Endothelial cell of umbilical vein (primary cell): ENCODE data around the gene CLDN5. TPM values are rescaled to one million over a fixed set of nuclear protein-coding genes. Genes with fewer than 3 reads are reported as not detected.

ENCODE experiments used
- BruUV-seq: library from RNA; stranded (reverse); fragments of 400-500 nt; replicated peaks from 2 replicates; lab custom pipeline; 2021; lab: Mats Ljungman, UMichigan
- CTCF ChIA-PET: fragments of 300-600, 350-600 bp; sonication (Branson Sonifier 250); formaldehyde crosslinking; loops from one replicate; lab custom pipeline; 2021; ENCODE audit warnings: antibody characterized with exemption, inconsistent platforms; lab: Charles Lee
- POLR2A ChIA-PET: fragments of 300-600, 350-600 bp; sonication (Branson Sonifier 250); formaldehyde crosslinking; loops from one replicate; lab custom pipeline; 2021; ENCODE audit warnings: antibody characterized with exemption, inconsistent platforms; lab: Charles Lee
- DNase-seq: peaks from one replicate; pipeline ENCODE4 v3.0.0-alpha.2; 2011; ENCODE audit warnings: low read depth, low spot score
- FAIRE-seq: peaks from 2 replicates; lab custom pipeline; 2011; peaks lifted over from hg19 to GRCh38; lab: Jason Lieb, UNC
- H2AFZ ChIP-seq: 2 replicates; pipeline ENCODE4 v1.6.0; 2012; ENCODE audit warnings: low read depth, low read length, control low read depth, inconsistent platforms
- H3K27ac ChIP-seq: 2 replicates; pipeline ENCODE4 v1.5.1; 2011; ENCODE audit warnings: low read depth, mild to moderate bottlenecking, control low read depth, low read length, moderate library complexity; ENCODE audit not compliant: insufficient read depth
- H3K27me3 ChIP-seq, 2 experiments: 2 replicates each; pipeline versions ENCODE4 v1.6.0 to v1.6.1; 2011; ENCODE audit warnings: low read length in 2 of 2, mixed read lengths in 1 of 2; ENCODE audit not compliant: control insufficient read depth in 2 of 2, insufficient read depth in 2 of 2
- H3K36me3 ChIP-seq, 2 experiments: 2 replicates in 1 of 2; 3 replicates in 1 of 2; pipeline ENCODE4 v1.5.1; 2011; ENCODE audit warnings: low read length in 2 of 2, mild to moderate bottlenecking in 1 of 2, moderate library complexity in 1 of 2; ENCODE audit not compliant: control insufficient read depth in 2 of 2, insufficient read depth in 2 of 2; ENCODE audit errors: extremely low read depth in 1 of 2
- H3K4me1 ChIP-seq: 3 replicates; pipeline ENCODE4 v1.5.1; 2011; ENCODE audit warnings: mild to moderate bottlenecking, low read length; ENCODE audit not compliant: control insufficient read depth, insufficient read depth; ENCODE audit errors: extremely low read depth
- H3K4me2 ChIP-seq: 2 replicates; pipeline ENCODE4 v1.6.1; 2011; ENCODE audit warnings: low read length, control low read depth, mixed read lengths; ENCODE audit not compliant: insufficient read depth
- H3K4me3 ChIP-seq, 3 experiments: fragments of 200-600 bp in 1 of 3; sonication (generic), shearing (Covaris generic) in 1 of 3; replicated peaks in 1 of 3; 2 replicates each; pipeline ENCODE4 v1.5.1; 2011 to 2016; ENCODE audit warnings: control low read depth in 3 of 3, low read length in 3 of 3, mild to moderate bottlenecking in 2 of 3, inconsistent platforms in 1 of 3, low read depth in 1 of 3, moderate library complexity in 1 of 3; ENCODE audit not compliant: insufficient read depth in 1 of 3
- H3K79me2 ChIP-seq: 2 replicates; pipeline ENCODE4 v1.6.0; 2012; ENCODE audit warnings: low read length, inconsistent platforms; ENCODE audit not compliant: control insufficient read depth, insufficient read depth
- H3K9ac ChIP-seq: replicated peaks from 2 replicates; pipeline ENCODE3; 2011; ENCODE audit warnings: low read length, control low read depth; ENCODE audit not compliant: insufficient read depth; ENCODE audit errors: extremely low read depth
- H3K9me1 ChIP-seq: replicated peaks from 3 replicates; pipeline ENCODE4 v1.6.0; 2011; ENCODE audit warnings: mild to moderate bottlenecking, low read length; ENCODE audit not compliant: control insufficient read depth, insufficient read depth; ENCODE audit errors: extremely low read depth
- H3K9me3 ChIP-seq: replicated peaks from 2 replicates; pipeline ENCODE4 v1.5.1; 2012; ENCODE audit warnings: low read length, inconsistent platforms; ENCODE audit not compliant: control insufficient read depth, insufficient read depth
- H4K20me1 ChIP-seq: replicated peaks from 2 replicates; pipeline ENCODE3; 2011; ENCODE audit warnings: mild to moderate bottlenecking, low read length; ENCODE audit not compliant: control insufficient read depth, insufficient read depth; ENCODE audit errors: extremely low read depth
- EZH2 ChIP-seq: IDR thresholded peaks from 2 replicates; pipeline ENCODE4 v1.6.1; 2012; ENCODE audit warnings: borderline replicate concordance, low read depth, mild to moderate bottlenecking, moderate library complexity, low read length, inconsistent platforms; ENCODE audit not compliant: severe bottlenecking
- FOS ChIP-seq: IDR thresholded peaks from 2 replicates; pipeline ENCODE4 v1.6.1; 2011; ENCODE audit warnings: mild to moderate bottlenecking, low read length, moderate library complexity, borderline replicate concordance; ENCODE audit not compliant: insufficient read depth
- GATA2 ChIP-seq: IDR thresholded peaks from 2 replicates; pipeline ENCODE4 v1.7.0; 2011; ENCODE audit warnings: low read depth, mild to moderate bottlenecking, moderate library complexity, mixed read lengths, low read length; ENCODE audit not compliant: insufficient read length, insufficient read depth
- JUN ChIP-seq: IDR thresholded peaks from 2 replicates; pipeline ENCODE4 v1.6.1; 2011; ENCODE audit warnings: borderline replicate concordance, low read depth; ENCODE audit not compliant: insufficient read length, insufficient read depth
- MYC ChIP-seq: IDR thresholded peaks from one replicate; pipeline ENCODE4 v1.6.1; 2011; ENCODE audit warnings: mild to moderate bottlenecking, low read depth, low read length
- POLR2A ChIP-seq: IDR thresholded peaks from 2 replicates; pipeline ENCODE4 v1.6.1; 2012; ENCODE audit warnings: low read depth, mild to moderate bottlenecking, control low read depth, low read length
- POLR2AphosphoS5 ChIP-seq: IDR thresholded peaks from 2 replicates; pipeline ENCODE4 v1.6.1; 2012; ENCODE audit warnings: low read depth, mild to moderate bottlenecking, control low read depth, low read length, moderate library complexity; ENCODE audit not compliant: insufficient read depth
- dilution Hi-C: fragments of 300-500 bp; cut with MboI; formaldehyde crosslinking; loops from one replicate; pipeline ENCODE4 v1.15.0; 2019; ENCODE audit warnings: low sequenced_read_pairs; ENCODE audit not compliant: extremely low pct_ligation_motif_present
- intact Hi-C: fragments of 100-400 bp; cut with micrococcal nuclease; formaldehyde crosslinking; loops from one replicate; pipeline ENCODE4 v1.10.0; 2022
- polyA plus RNA-seq, 4 experiments: library from polyadenylated mRNA; depleted of rRNA in 3 of 4; stranded (reverse) in 3 of 4; unstranded in 1 of 4; fragments of >200 nt; gene quantifications; 2 replicates each; pipeline versions ENCODE4 v1.2.1 to v1.2.3, GENCODE V29; 2011 to 2012; ENCODE audit warnings: missing spikeins in 1 of 4
- total RNA-seq: library from RNA; stranded (reverse); gene quantifications from 2 replicates; pipeline ENCODE4 v1.2.3, GENCODE V29; 2021
- TF ChIP-seq, protein P1 (sequence below), 2 donors: IDR thresholded peaks; 1 replicate in 1 of 2; 2 replicates in 1 of 2; pipeline ENCODE4 v1.5.1; 2011; ENCODE audit warnings: low read length in 2 of 2, mild to moderate bottlenecking in 2 of 2, moderate library complexity in 2 of 2, control low read depth in 1 of 2, inconsistent platforms in 1 of 2, low read depth in 1 of 2; ENCODE audit not compliant: insufficient read depth in 1 of 2; ENCODE audit errors: extremely low read depth in 1 of 2
- TF ChIP-seq, protein P2 (sequence below): IDR thresholded peaks from 2 replicates; pipeline ENCODE4 v1.6.1; 2011; ENCODE audit not compliant: insufficient read depth, insufficient read length

CLDN5 gene
- total and polyA plus RNA-seq, 2 donors (not counting 3 experiments of a cell fraction or from before 2014, with no cell fraction given): 198 to 252 TPM

DNA sequence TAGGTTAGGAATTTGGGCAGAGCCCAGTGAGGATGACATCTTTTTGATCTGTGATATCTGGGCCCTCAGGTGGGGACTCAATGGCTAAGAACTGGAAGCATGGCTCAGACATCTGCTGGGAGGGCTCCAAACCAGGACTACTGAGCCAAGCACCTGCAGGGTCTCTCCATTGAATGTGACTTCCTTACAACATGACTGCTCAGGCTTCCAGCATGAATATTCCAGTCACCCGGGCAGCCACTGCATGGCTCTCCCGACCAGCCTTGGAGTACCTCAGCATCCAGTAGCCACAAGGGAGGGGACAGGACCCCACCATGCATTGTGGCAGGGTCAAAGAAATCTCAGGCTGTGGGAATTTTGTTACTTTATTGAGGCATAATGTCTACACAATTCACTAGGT is 35.9 kb downstream of the CLDN5 start:
- Histone ChIP-seq H3K4me3 (no peak overlapping the region), H3K27me3 (no peaks in the 10 kb centered on the region), H3K9ac (no peak overlapping the region), H3K9me3 (no peaks in the 10 kb centered on the region), H3K79me2 (peaks cover 4% of the 10 kb centered on the region), H3K27ac (no peak overlapping the region), H3K36me3 (peaks cover 0 to 3% of the 10 kb centered on the region in 2 experiments), H3K4me2 (no peak overlapping the region), H3K4me1 (peaks cover 13% of the 10 kb centered on the region), H3K9me1 (no peaks in the 10 kb centered on the region), H2AFZ (no peak overlapping the region), H4K20me1 (no peaks in the 10 kb centered on the region)
- no peak for DNase-seq
- ChIA-PET CTCF (interaction anchor here (0.9 to 3.2 kb wide), 3 partner anchors 74 to 144 kb away, joined by 3 to 35 read pairs (median 4); no protein-coding TSS in a partner anchor), POLR2A (no interaction called here)
- BruUV-seq: no TSS peak
- TF ChIP-seq JUN (no peak), GATA2 (no peak), FOS (no peak), POLR2A (no peak), MYC (no peak), POLR2AphosphoS5 (no peak), EZH2 (no peak)
- TF ChIP-seq, protein P1, sequence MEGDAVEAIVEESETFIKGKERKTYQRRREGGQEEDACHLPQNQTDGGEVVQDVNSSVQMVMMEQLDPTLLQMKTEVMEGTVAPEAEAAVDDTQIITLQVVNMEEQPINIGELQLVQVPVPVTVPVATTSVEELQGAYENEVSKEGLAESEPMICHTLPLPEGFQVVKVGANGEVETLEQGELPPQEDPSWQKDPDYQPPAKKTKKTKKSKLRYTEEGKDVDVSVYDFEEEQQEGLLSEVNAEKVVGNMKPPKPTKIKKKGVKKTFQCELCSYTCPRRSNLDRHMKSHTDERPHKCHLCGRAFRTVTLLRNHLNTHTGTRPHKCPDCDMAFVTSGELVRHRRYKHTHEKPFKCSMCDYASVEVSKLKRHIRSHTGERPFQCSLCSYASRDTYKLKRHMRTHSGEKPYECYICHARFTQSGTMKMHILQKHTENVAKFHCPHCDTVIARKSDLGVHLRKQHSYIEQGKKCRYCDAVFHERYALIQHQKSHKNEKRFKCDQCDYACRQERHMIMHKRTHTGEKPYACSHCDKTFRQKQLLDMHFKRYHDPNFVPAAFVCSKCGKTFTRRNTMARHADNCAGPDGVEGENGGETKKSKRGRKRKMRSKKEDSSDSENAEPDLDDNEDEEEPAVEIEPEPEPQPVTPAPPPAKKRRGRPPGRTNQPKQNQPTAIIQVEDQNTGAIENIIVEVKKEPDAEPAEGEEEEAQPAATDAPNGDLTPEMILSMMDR (IDR thresholded peaks at IDR 0.05; ENCODE audit: extremely low read depth in 1 of 2, insufficient read depth in 1 of 2, low read depth in 1 of 2, low read length in 2 of 2): no peak
- TF ChIP-seq, protein P2, sequence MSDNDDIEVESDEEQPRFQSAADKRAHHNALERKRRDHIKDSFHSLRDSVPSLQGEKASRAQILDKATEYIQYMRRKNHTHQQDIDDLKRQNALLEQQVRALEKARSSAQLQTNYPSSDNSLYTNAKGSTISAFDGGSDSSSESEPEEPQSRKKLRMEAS: no peak
- no peak for FAIRE-seq
- intact Hi-C loops: no loop called here
- dilution Hi-C loops: no loop called here
